HepG2 (cell line): Measurements from ENCODE around the gene SSH3. TPM values are rescaled to one million over a fixed set of nuclear protein-coding genes. Genes with fewer than 3 reads are reported as not detected.

Experiments used
- ATAC-seq: fragments of 200-7000 bp; cut with Tn5 transposase; 3 replicates; pipeline ENCODE4 v1.9.1; 2020; ENCODE audit warnings: mild to moderate bottlenecking, moderate library complexity
- BruUV-seq: library from RNA; stranded (reverse); fragments of 400-500 nt; replicated peaks from 2 replicates; lab custom pipeline; 2021; lab: Mats Ljungman, UMichigan
- CTCF ChIA-PET: fragments of 300-600 bp; formaldehyde crosslinking; extraction: SDS; loops from one replicate; lab custom pipeline; 2021; ENCODE audit warnings: low total read pairs, inconsistent platforms, low intra/inter-chr PET ratio; lab: Yijun Ruan, JAX
- POLR2A ChIA-PET: fragments of 350-600 bp; sonication (Branson Sonifier 250); formaldehyde crosslinking; loops from one replicate; lab custom pipeline; 2020; ENCODE audit warnings: antibody characterized with exemption, inconsistent platforms; lab: Yijun Ruan, JAX
- DNase-seq: peaks from one replicate; pipeline ENCODE4 v3.0.0-alpha.2; 2015; ENCODE audit warnings: low spot score
- FAIRE-seq: peaks from 3 replicates; lab custom pipeline; 2011; peaks lifted over from hg19 to GRCh38; lab: Jason Lieb, UNC
- H2AFZ ChIP-seq: one replicate; pipeline ENCODE4 v1.6.1; 2011; ENCODE audit warnings: low read length, inconsistent platforms
- H3K27ac ChIP-seq: fragments of 300-600 bp; 3 replicates; pipeline ENCODE4 v1.8.0; 2011; ENCODE audit warnings: mixed run types, mild to moderate bottlenecking, mixed read lengths, low read length, inconsistent platforms; ENCODE audit not compliant: insufficient read depth; ENCODE audit errors: extremely low read length
- H3K27me3 ChIP-seq, 2 experiments: fragments of 200-600 bp in 1 of 2; 2 replicates in 1 of 2; 3 replicates in 1 of 2; pipeline versions ENCODE4 v1.6.0 to v1.8.0; 2011; ENCODE audit warnings: low read length in 2 of 2, mild to moderate bottlenecking in 2 of 2, moderate library complexity in 2 of 2, inconsistent platforms in 1 of 2; ENCODE audit not compliant: insufficient read depth in 2 of 2, control insufficient read depth in 1 of 2
- H3K36me3 ChIP-seq, 2 experiments: fragments of 200-600 bp in 1 of 2; replicated peaks in 1 of 2; 2 replicates in 1 of 2; 3 replicates in 1 of 2; pipeline versions ENCODE4 v1.5.1 to v1.8.0; 2011; ENCODE audit warnings: low read length in 2 of 2, inconsistent platforms in 1 of 2; ENCODE audit not compliant: insufficient read depth in 2 of 2, control insufficient read depth in 1 of 2
- H3K4me1 ChIP-seq: 2 replicates; pipeline ENCODE4 v1.5.1; 2012; ENCODE audit warnings: low read length, inconsistent platforms; ENCODE audit not compliant: insufficient read depth
- H3K4me2 ChIP-seq: 2 replicates; pipeline ENCODE4 v1.6.0; 2011; ENCODE audit warnings: low read depth, low read length, inconsistent platforms
- H3K4me3 ChIP-seq, 3 experiments: fragments of 200-600 bp in 1 of 3; sonication (generic), shearing (Covaris generic) in 1 of 3; replicated peaks in 1 of 3; 2 replicates each; pipeline ENCODE4 v1.5.1; 2011 to 2016; ENCODE audit warnings: low read length in 3 of 3, inconsistent platforms in 2 of 3, low read depth in 2 of 3, mild to moderate bottlenecking in 2 of 3, control low read depth in 1 of 3, mixed read lengths in 1 of 3; ENCODE audit not compliant: insufficient read depth in 1 of 3
- H3K79me2 ChIP-seq: one replicate; pipeline ENCODE4 v1.6.1; 2011; ENCODE audit warnings: low read length, inconsistent platforms; ENCODE audit not compliant: insufficient read depth
- H3K9ac ChIP-seq: 2 replicates; pipeline ENCODE4 v1.6.0; 2011; ENCODE audit warnings: mild to moderate bottlenecking, low read depth, low read length, inconsistent platforms; ENCODE audit not compliant: insufficient read depth
- H3K9me3 ChIP-seq: 2 replicates; pipeline ENCODE4 v1.5.1; 2012; ENCODE audit warnings: mild to moderate bottlenecking, low read length
- H4K20me1 ChIP-seq: 2 replicates; pipeline ENCODE4 v1.6.0; 2011; ENCODE audit warnings: inconsistent platforms, mild to moderate bottlenecking, low read length, moderate library complexity; ENCODE audit not compliant: insufficient read depth
- ARID3A ChIP-seq: IDR thresholded peaks from 2 replicates; pipeline ENCODE4 v1.6.1; 2012; ENCODE audit warnings: low read depth, low read length, improper control_type of control experiment
- DNMT1 ChIP-seq: sonication (generic); formaldehyde crosslinking; IDR thresholded peaks from 2 replicates; pipeline ENCODE4 v1.5.1; 2020; ENCODE audit warnings: mild to moderate bottlenecking, missing genetic modification reagents
- FOXK2 ChIP-seq: fragments of 450-650 bp; IDR thresholded peaks from 2 replicates; pipeline ENCODE4 v1.6.1; 2016
- GTF3A ChIP-seq: sonication (generic); formaldehyde crosslinking; conservative IDR thresholded peaks from 2 replicates; pipeline ENCODE4 v1.4.0; 2020; ENCODE audit warnings: mild to moderate bottlenecking, missing genetic modification reagents
- HNRNPH1 ChIP-seq: fragments of 200-400 bp; formaldehyde crosslinking; optimal IDR thresholded peaks from 2 replicates; pipeline ENCODE3; 2017; ENCODE audit warnings: mild to moderate bottlenecking, low read depth, low read length
- MZF1 ChIP-seq: sonication (generic); formaldehyde crosslinking; IDR thresholded peaks from 2 replicates; pipeline ENCODE4 v1.8.1; 2023; ENCODE audit warnings: mild to moderate bottlenecking, missing genetic modification reagents, borderline replicate concordance
- TEAD3 ChIP-seq: optimal IDR thresholded peaks from 2 replicates; pipeline ENCODE3; 2016; ENCODE audit warnings: borderline replicate concordance
- ZNF235 ChIP-seq: sonication (generic); formaldehyde crosslinking; IDR thresholded peaks from 2 replicates; pipeline ENCODE4 v1.8.1; 2023; ENCODE audit warnings: mild to moderate bottlenecking, missing genetic modification reagents, borderline replicate concordance
- ZNF496 ChIP-seq: sonication (generic); formaldehyde crosslinking; IDR thresholded peaks from 2 replicates; pipeline ENCODE4 v1.8.1; 2023; ENCODE audit warnings: mild to moderate bottlenecking, moderate library complexity, missing genetic modification reagents; ENCODE audit not compliant: insufficient replicate concordance
- ZNF724P ChIP-seq: sonication (generic); formaldehyde crosslinking; IDR thresholded peaks from 2 replicates; pipeline ENCODE4 v1.8.0; 2022; ENCODE audit warnings: missing genetic modification reagents, borderline replicate concordance
- ZNF773 ChIP-seq: sonication (generic); formaldehyde crosslinking; IDR thresholded peaks from 2 replicates; pipeline ENCODE4 v1.4.0; 2020; ENCODE audit warnings: missing genetic modification reagents, borderline replicate concordance
- ZNF839 ChIP-seq: sonication (generic); formaldehyde crosslinking; IDR thresholded peaks from 2 replicates; pipeline ENCODE4 v1.4.0; 2020; ENCODE audit warnings: missing genetic modification reagents, mild to moderate bottlenecking, borderline replicate concordance
- ZNF878 ChIP-seq: sonication (generic); formaldehyde crosslinking; IDR thresholded peaks from 2 replicates; pipeline ENCODE4 v1.8.1; 2023; ENCODE audit warnings: mild to moderate bottlenecking, missing genetic modification reagents, moderate library complexity
- WGBS: methylation state at CpG from one replicate; pipeline ENCODE4 v1.1.6; 2017; ENCODE audit warnings: low lambda C conversion rate; 5-methylcytosine and 5-hydroxymethylcytosine counted together
- in situ Hi-C: cut with HindIII; loops from 2 replicates; pipeline ENCODE4 v1.10.0; 2017; ENCODE audit warnings: low pct_unique_long_range_greater_than_20kb; ENCODE audit not compliant: extremely low pct_ligation_motif_present
- intact Hi-C: fragments of 100-400 bp; cut with micrococcal nuclease; formaldehyde crosslinking; loops from one replicate; pipeline ENCODE4 v1.10.0; 2022; ENCODE audit not compliant: unreplicated experiment
- polyA plus RNA-seq, 8 experiments: library from polyadenylated mRNA; depleted of rRNA in 3 of 8; stranded (reverse) in 7 of 8; unstranded in 1 of 8; fragments of >200 nt; fragmentation: Illumina TruSeq in 4 of 8; extraction: Trizol in 4 of 8; gene quantifications; 2 replicates each; pipeline versions ENCODE4 v1.2.1 to v1.2.3, GENCODE V29; 2011 to 2016; ENCODE audit warnings: low read depth in 4 of 8, missing spikeins in 1 of 8, mixed read lengths in 1 of 8; ENCODE audit not compliant: insufficient read depth in 1 of 8
- total RNA-seq, 5 experiments: library from RNA; depleted of rRNA; stranded (reverse); fragments of >200 nt; fragmentation: Illumina TruSeq; extraction: Trizol; gene quantifications; 2 replicates each; pipeline ENCODE4 v1.2.3, GENCODE V29; 2016; ENCODE audit warnings: low read depth in 1 of 5

Gene SSH3
- total and polyA plus RNA-seq, 2 of the 13 experiments (the other 11 are each of a cell fraction or from before 2014, with no cell fraction given): 12.4 to 18.8 TPM

- no peak for ATAC-seq
- H3K36me3 ChIP-seq: no peaks in the 10 kb centered on the region
- WGBS: 90% methylated on average over 6 of the region's 6 CpGs
- H3K9ac ChIP-seq: no peak overlapping the region
- in situ Hi-C loops: no loop called here
- ChIA-PET POLR2A (interaction anchor here (1.0 kb wide), 1 partner anchor 29 kb away, joined by 3 read pairs; the partner anchor contains the start of gene SSH3), CTCF (no interaction called here)
- H3K27ac ChIP-seq: no peak overlapping the region
- H3K4me1 ChIP-seq: no peaks in the 10 kb centered on the region
- no peak for DNase-seq
- BruUV-seq: no TSS peak
- H3K9me3 ChIP-seq: no peaks in the 10 kb centered on the region
- no peak for FAIRE-seq
- TF ChIP-seq ZNF235 (CRISPR knock-in tag) (no peak), ARID3A (no peak), ZNF839 (CRISPR knock-in tag) (no peak), ZNF773 (CRISPR knock-in tag) (no peak), ZNF724P (CRISPR knock-in tag) (no peak), FOXK2 (no peak), DNMT1 (no peak), MZF1 (no peak), ZNF496 (CRISPR knock-in tag) (no peak), ZNF878 (CRISPR knock-in tag) (no peak), TEAD3 (CRISPR knock-in tag) (no peak), GTF3A (CRISPR knock-in tag) (no peak), HNRNPH1 (no peak)
- TF ChIP-seq, all 625 proteins: peak for 0
- H3K27me3 ChIP-seq: no peaks in the 10 kb centered on the region
- intact Hi-C loops: no loop called here
- no peak overlapping the region for H3K4me3 ChIP-seq
- H3K4me2 ChIP-seq: no peak overlapping the region
- H3K79me2 ChIP-seq: no peaks in the 10 kb centered on the region
- H4K20me1 ChIP-seq: no peaks in the 10 kb centered on the region
- H2AFZ ChIP-seq: no peak overlapping the region
These were observed 28.9 kb downstream of the SSH3 start for GRCh38 chr11:67332081-67332691.
